Astrocyte of the hippocampus (primary cell): ENCODE data around the gene SURF1.

ENCODE experiments used
- DNase-seq: peaks from one replicate; pipeline ENCODE4 v3.0.0; 2011; ENCODE audit warnings: low read depth, low spot score

The SURF1 gene

DNA sequence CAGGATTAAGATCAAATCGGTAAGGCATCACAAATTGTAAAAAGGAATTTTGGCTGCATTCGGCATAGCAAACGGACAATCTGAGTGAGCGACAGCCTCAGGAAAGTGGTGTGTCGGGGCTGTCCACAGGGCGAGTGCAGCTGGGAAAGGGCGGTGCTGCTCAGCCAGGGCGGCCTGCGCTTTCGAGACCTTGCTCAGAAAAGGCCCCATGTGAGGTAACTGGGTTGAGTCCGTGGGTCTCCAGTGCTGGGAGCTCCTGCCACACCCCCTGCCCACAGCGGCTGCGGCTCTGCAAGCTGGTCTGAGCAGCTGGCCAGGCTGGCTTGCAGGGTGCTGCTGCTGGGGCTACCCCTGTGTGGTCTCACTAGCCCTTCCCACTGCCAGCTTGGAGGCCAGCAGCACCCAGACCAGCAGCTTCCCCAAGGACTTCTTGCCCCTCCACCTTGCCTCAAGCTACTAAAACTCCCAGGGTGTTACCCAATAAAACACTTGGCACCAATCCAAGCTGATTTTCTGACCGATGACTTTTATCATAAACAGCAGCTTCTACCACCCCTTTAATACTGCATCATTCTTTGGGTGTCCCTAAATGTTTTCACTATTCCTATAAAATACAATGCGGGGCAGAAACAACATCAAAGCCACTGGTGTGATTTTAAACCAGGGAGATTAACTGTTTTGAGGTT, 6.2 kb upstream of the SURF1 start:
- no peak for DNase-seq

DNA sequence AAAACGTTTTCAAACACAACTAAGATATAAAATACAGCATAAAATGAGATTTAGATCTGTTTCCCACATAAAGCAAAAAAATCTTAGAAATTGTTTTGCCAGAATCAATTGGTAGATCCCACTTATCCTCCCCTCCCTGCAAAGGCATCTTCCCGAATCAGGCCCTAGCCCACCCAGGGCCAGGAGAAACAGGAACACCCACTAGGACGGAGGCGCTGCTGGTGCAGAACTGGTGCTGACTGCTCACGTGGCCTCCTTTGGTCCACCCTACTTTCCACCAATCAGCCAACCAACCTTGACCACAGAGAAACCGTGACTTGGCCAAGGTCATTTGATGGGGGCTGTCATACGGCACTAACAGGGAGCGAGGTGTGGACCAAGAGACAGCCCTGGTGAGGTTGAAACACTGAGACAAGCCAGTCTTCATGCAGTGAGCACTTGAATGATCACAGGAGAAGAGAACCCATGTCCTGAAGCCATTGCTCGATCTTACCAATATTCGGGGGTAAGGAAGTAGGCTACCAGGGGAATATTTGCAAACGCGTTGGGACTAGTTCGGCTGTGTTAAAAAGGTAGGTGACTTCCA, 5.3 kb upstream of the SURF1 start:
- DNase-seq = no peak

DNA sequence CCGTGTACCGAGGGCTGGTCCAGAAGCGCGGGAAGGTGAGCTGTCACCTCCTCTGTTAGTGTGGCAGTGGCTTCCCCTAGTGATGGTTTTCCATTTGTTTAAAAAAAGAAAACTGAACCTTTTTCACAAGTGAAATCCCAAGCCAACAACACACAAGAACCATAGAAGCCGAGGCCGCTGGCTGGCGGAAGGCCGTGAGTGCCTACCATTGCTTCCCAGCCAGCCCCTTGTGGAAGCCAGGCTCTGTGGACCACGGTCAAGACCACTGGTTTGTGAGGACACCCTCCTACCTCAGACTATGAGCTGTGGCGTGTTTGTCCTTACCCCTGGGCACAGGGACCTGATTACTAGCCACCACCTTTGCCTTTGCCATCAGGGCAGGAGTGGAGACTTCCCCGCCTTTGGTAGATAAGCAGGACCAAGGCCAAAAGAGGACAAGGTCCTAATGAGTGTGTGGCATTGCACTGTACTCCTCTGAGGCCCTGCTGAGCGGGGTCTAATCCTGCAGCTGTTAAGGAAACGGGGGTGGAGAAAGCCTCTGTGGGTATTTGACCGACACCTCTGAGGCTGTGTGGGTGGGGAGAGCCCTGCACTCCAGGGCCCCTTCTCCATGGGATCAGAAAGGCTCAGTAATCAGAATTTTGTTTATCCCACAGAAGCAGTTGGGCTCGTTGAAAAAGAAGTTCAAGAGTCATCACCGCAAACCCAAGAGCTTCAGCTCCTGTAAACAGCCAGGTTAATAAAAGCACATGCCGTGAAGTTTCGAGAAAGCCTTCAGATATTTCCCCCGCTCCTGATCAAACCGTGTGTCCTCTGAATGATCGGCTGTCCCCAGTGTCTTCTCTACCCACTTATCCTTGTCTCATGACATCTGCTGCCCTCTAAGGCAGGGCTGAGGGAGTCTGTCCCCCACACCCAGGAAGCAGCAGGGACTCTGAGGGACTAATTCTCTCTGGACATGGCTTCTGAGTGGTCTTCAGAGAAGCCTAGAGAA, 4.4 kb upstream of the SURF1 start:
- no peak for DNase-seq

DNA sequence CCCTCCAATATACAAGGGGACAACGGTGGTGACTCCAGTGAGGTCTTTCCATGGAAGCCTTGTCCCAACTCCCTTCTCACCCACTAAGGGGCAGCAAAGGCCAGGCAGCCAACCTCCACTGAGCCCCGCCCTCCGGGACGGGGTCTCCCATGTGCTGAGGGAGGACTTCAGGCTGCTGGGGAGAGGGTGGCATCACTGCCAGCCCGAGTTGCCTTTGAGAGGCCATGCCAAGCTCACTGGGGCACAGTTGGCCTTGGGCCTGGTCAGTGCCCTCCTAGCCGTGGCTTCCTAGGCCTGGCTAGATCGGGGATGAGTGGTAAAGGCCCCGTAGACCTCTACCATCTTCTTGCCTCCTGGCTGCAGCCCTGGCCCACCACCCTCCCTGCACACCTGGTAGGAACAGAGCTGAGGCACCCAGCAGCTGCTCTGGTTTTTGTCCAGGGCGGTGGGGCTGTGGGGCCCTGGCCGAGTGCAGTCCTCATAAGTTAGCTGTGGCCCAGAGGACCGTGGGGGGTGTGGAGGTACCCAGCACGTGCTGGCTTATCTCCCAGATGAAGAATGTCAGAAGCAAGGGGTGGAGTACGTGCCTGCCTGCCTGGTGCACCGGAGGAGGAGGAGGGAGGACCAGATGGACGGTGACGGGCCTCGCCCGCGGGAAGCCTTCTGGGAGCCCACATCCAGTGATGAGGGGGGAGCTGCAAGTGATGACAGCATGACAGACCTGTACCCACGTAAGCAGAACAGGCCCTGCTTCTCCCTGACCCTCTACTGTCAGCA, 3.3 kb upstream of the SURF1 start:
- DNase-seq = no peak

DNA sequence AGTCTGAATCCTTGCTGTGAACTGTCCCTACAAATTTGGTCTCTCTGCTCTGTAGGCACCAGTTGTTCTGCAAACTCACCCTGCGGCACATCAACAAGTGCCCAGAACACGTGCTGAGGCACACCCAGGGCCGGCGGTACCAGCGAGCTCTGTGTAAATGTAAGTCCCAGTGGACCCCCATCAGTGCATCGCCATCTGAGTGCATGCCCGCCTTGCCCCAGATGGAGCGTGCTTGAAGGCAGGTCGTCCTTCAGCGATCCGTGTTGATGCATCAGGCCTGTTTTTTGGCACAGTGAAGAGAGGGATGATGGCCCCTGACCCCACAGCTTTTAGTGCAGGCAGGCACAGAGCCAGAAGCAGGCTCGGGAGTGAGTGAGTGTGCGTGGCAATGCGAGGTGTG, 1.4 kb upstream of the SURF1 start:
- DNase-seq = no peak

DNA sequence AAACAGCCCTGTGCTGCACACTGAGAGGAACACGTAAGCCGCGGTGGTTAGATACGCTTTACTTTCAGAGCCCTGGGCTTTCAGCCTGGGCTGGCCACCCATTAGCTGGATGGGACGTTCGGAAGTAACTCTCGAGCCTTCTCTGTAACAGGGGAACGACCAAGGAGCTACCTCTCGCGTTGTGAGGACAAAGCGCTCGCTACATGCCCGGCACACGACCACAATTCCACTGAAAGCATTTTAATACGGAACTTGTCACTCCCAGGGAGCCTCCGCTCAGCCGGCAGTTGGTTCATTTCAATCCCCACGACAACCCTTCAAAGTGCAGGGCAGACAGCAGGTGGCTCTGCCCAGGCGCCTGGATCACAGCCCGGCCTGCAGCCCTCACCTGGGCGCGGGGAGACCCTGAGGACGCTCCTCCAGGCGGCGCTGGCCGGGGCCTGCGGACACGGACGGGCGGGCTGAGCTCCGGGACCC, 368 bp downstream of the SURF1 start:
- peak; percentile 39 for DNase-seq

DNA sequence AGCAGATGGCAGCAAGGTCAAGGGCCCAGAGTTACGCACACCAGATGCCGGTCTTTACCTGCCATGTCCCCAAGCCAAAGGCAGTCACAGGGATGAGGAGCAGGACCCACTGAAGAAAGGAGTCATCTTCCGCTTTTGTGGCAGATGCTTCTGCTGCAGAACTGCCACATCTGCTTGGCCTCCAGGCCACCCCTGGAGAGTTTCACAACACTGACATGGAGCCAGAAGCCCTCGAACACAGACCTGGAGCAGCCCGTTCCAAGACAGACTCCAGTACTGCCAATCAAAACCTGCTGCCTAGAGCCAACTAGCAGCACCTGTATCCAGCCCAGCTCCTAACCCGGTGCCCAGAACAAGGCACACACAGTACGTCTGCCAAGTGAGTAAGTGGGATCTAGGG, 1.5 kb downstream of the SURF1 start:
- no peak for DNase-seq

DNA sequence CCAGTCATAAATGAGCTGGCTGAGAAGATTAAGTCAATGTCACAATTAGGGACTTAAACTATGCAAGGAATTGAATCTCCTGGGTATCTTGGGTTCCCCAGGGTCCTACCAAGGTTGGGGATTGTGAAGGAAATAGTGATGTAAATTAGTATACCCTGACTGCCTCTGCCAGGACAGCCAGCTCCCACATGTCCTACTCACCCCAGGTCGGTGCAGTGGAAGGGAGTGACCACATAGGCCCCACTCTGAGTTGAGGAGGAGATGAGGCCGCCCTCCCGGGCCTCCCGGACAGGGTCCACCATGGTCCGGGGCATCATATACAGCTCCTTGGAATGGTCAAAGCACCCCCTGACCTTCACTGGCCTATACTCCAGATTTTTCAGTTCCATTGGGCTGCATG, 2.7 kb downstream of the SURF1 start:
- no peak for DNase-seq

DNA sequence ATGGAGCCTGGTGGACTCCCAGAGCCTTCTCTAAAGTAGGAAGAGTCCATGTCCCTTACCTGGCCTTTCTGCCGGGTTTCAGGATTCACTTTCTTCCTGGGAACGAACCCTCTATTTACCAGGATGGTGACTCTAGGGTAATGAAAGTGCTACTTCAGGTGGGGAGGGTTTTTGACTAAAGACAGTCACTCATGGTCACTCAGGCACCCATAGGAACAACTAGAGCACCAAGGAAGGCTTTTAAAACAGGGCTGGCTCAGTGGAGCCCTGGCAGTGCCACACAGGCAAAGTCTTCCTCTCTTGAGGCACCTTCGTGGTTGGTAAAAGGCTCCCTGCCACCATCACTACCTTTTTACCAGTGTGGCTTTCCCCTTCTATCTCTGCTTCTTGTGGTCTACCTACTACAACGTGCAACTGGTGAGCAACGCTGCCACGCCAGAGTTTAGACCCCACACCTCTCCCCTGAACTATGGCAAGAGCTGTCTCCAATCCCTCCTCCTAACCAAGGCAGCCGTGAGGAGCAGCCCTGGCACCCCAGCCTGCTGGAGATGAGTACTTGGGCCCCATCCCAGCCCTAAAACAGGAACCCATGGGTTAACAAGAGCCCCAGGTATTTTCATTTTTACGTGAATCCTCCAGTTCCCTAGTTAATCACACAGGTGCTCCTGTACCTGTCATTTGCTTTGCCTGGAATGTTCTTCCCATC, 3.5 kb downstream of the SURF1 start:
- no peak for DNase-seq

DNA sequence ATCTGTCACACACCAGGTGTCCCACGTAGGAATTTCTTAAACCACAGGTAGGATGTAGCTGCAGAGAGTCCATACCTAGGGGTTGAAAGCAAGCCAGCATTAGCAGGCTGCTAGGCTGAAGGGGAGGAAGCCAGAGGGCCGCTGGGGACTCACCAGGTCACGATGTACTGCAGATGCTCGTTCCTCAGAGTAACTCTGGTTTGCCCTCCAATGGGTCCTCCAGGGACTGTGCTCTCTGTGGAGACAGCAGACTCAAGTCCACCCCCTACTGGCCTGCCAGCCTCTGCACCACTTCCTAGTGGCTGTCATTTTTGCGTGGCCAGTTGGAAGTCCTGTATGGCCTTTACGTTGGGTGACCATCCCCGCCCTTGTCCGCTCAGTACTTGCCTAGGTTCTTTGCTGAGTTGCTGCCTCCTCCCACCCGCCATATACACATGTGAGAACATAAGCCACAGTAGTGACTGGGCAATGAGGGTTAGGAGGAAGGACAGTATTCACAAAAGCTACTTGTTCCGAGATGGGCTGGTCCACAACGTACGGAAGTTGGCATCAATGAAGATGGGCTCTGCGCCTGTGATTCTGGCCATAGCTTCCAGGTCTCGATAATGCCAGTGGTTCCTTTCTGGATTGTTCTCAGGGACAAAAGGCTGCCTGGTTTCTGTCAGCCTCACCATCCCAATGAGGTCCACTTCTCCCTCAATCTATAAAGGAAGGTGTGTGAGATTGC, 4.2 kb downstream of the SURF1 start:
- peak; percentile 57 for DNase-seq

DNA sequence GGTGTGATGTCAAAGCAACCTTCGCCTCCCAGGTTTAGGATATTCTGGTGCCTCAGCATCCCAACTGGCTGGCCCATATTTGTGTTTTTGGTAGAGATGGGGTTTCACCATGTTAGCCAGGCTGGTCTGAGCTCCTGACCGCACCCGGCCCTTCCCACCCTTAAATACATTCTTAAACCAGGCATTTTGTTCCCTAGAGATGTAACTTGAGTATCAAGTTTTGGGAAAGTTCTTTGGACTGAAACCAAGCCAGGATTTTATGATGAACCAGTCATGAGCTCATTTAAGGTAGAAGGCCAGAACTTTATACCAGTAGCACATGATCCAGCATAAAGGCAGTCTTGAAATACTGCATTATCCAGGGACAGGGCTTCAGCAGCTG, 4.8 kb downstream of the SURF1 start:
- DNase-seq = no peak

DNA sequence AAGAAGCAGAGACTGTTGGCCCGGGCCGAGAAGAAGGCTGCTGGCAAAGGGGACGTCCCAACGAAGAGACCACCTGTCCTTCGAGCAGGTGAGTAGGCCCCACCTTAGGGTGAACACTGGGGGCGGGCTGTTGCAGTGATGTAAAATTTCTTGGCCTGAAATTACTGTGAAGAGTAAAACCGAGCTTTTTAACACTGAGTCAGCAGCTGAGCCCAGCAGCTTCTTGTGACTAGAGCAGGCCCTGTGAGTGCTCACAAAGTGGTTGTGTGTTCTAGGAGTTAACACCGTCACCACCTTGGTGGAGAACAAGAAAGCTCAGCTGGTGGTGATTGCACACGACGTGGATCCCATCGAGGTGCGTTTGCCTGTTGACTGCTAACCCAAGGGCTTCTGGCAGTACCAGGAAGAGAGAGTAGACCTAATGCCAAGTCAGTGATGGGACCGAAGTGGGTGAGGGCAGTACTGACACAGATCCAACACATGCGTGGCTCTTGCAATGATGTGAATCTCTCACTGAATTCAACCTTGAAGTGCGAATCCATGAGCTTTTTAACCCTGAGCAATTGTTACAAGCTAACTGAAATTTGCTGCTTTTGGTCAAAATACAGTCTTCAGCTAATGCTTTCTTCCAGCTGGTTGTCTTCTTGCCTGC, 6.2 kb downstream of the SURF1 start:
- DNase-seq = no peak

DNA sequence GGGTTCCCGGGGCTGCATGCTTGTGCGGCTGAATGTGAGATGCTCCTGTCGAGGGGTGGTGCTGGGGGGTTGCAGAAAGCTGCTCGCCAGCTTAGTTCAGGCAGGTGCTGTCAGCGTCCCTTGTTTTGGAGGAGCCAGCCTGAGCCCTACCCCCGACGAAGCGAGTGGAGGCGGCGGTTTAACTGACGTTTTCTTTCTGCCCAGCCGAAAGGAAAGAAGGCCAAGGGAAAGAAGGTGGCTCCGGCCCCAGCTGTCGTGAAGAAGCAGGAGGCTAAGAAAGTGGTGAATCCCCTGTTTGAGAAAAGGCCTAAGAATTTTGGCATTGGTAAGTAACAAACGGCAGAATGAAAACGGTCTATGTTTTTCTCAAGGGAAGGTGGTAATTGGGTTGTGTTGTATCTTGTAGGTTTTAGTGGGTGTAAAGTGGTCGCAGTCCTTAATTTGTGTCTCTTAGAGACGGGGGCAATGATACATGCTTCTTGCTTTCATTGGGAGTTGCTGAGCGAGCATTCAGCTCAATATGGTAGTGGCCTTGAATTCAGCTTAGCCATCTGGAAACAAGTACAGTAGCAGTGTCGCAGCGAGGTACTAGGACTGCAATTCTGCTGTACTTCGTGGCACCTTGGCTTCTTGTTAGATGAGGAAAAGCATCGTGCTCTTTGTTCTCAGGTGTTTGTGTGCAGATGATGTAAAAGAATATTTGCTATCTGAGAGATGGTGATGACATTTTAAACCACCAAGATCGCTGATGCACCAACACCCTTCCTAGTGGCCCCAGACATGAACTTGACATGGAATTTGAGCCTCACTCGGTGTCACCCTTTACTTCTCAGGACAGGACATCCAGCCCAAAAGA, 7.3 kb downstream of the SURF1 start:
- no peak for DNase-seq

DNA sequence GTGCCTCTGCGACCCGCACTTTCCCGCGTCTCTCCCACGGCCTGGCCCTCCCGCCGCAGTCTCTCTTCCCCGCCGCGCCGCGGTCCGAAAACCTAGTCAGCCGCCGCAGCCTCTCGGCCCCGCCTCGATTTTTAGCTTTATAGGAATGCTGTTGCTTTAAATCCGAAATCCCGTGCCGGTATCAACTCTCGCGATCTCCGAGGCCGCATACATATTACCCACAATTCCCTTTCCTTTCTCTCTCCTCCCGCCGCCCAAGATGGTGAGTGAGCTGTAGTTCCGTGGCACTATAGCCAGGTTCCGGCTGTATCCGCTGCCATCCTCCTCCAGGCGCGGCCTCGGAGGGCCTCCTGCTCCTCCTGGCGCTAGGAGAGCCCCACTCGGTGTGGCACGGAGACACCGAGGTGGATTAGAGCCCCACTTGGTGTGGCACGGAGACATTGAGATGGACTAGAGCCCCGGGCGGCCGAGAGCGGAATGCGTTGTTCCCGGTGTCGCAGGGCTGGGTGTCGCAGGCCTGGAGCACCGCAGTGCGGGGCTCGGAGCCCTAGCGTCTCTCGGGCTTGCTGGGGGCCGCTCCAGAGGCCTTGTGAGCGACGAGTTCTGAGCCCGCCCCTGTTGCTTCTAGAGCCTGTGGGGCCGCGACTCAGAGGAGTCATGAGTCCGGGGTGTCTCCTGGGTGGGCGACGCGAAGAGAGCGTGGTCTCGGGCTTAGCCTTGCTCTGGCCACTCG, 8.1 kb downstream of the SURF1 start, which contains the start of the genes MED22 and RPL7A:
TSS of gene MED22 (minus strand) at position 147 of the 733 bp plus-strand sequence. CDS start 1,469 bp downstream, outside the sequence.
TSS of gene RPL7A (plus strand) at position 234 of the 733 bp plus-strand sequence. CDS start at position 260, 26 bp downstream.
- DNase-seq = peak; percentile 97

DNA sequence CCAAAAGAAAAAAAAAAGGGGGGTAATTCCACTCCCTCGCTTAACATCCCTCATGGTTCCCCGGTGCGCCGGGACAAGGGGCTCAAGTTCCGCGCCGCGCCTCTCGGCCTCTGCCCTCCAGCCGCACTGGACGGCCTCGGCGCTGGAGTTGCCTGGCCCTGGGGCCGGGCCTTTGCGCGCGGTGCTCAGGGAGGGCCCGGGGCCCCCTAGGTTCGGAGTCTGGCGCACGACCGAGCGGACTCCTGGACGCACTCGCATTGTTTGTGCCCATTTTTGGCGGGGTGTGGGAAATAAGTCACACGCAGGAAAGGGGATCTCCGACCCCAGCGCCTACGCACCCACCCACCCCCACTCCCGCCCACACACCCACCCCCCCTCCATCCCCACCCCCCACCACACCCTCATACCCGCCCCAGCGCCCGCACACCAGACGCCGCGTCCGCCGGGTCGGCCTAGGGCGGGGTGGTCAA, 8.7 kb downstream of the SURF1 start:
- DNase-seq = peak; percentile 63

DNA sequence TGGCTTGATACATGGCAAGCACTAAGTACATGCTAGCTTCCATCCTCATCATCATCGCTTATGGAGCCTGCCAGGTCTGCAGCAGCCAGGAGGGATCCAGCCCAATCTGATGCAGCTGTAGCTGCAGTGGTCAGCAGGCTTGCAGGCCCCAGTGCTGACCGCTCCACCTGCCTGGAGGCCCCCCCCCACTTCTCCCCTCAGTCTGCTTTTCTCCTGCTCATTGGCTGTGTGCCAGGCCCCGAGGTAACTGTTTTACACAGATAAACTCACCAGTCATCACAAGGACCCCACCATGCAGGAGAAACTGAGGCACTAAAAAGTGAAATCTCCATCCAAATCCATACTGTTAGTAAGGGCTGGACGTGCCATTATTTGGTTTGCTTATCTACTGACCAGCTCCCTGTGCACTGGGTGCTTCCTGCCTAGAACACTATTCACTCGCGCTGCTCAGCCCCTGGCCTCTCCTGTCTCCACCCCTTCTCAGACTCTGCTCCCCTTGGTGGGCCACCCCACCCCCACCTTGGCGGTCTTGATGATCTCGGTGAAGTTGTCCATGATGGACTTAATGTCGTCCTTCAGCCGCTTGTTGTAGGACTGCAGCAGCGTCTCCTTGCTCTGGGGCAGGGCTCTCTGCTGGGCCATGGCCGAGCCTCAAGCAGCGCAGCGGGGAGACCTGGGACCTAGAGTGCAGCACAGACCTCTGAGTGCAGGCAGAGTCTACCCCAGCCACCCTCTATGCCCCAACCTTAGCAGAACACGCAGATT, 10.1 kb downstream of the SURF1 start:
- no peak for DNase-seq

DNA sequence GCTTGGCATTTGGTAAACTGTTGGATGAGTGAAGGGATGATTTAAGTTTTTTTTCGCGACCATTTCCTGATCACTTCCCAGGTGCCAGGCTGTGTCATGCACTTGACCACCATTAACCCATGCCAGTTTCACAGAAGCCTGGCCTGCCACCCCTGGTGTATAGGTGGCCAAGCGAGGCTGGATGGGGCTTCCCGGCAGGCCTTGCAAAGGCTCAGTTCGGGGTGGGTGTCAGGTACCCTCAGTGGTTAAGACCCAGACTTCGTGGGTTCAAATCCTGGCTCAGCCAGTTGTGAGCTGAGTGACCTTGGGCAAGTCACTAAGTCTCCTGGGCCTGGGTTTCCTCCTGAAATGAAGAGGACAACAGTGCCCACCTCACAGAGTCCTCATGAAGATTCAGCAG, 10.7 kb downstream of the SURF1 start:
- DNase-seq = no peak
